Pancreas (tissue), 10 donors: Measurements from ENCODE around the gene EIF6. TPM values are rescaled to one million over a fixed set of nuclear protein-coding genes. Genes with fewer than 3 reads are reported as not detected.
A peak's percentile ranks its signal among the peaks of the same experiment; 100 is the strongest.

Source experiments
- ATAC-seq, 4 donors: fragments of 200-7000 bp; cut with Tn5 transposase; one replicate each; pipeline versions ENCODE4 v1.8.0 to v1.9.1; 2020; ENCODE audit warnings: mild to moderate bottlenecking in 4 of 4, moderate library complexity in 4 of 4
- DNase-seq, 6 donors: peaks; one replicate each; pipeline ENCODE4 v3.0.0-alpha.2; 2020
- FAIRE-seq: peaks from 2 replicates; lab custom pipeline; 2012; peaks lifted over from hg19 to GRCh38; lab: Jason Lieb, UNC
- H3K27ac ChIP-seq, 4 donors: fragments of 200-600 bp; sonication (generic); 1 replicate in 3 of 4; 2 replicates in 1 of 4; pipeline versions ENCODE4 v1.5.0 to v1.8.0; 2020
- H3K27me3 ChIP-seq, 4 donors: fragments of 200-600 bp; one replicate each; pipeline ENCODE4 v1.8.0; 2021
- H3K36me3 ChIP-seq, 3 donors: fragments of 200-600 bp; sonication (generic) in 1 of 3; one replicate each; pipeline versions ENCODE4 v1.5.0 to v1.8.0; 2020 to 2021
- H3K4me1 ChIP-seq, 3 donors: fragments of 200-600 bp; one replicate each; pipeline ENCODE4 v1.8.0; 2021
- H3K4me3 ChIP-seq, 4 donors: fragments of 200-600 bp; sonication (generic) in 2 of 4; one replicate each; pipeline versions ENCODE4 v1.5.0 to v1.8.0; 2020 to 2021
- H3K9me3 ChIP-seq, 4 donors: fragments of 200-600 bp; one replicate each; pipeline ENCODE4 v1.8.0; 2021
- CTCF ChIP-seq, 4 donors: fragments of 200-600 bp; sonication (generic) in 3 of 4; IDR thresholded peaks; one replicate each; pipeline versions ENCODE4 v1.5.0 to v1.8.0; 2021; ENCODE audit warnings: antibody characterized with exemption in 4 of 4
- WGBS, 2 donors: extraction: QIAGEN DNeasy Blood & Tissue Kit; methylation state at CpG; one replicate each; pipeline ENCODE4 v1.1.7; 2013; 5-methylcytosine and 5-hydroxymethylcytosine counted together
- intact Hi-C, 3 donors: fragments of 100-400 bp; cut with DNase I; formaldehyde crosslinking; loops; one replicate each; pipeline versions ENCODE4 v1.11.1 to v1.14.2; 2022
- polyA plus RNA-seq, 2 donors: library from polyadenylated mRNA; stranded (reverse); fragments of 200-250 nt; gene quantifications; one replicate each; pipeline ENCODE4 v1.2.3, GENCODE V29; 2013
- total RNA-seq, 6 donors: library from RNA; stranded (reverse); fragmentation: NEBNext Ultra II Directional in 4 of 6; extraction: Animal tissue kit (Norgen Biotek cat#: 25700) in 4 of 6; gene quantifications; one replicate each; pipeline versions ENCODE4 v1.2.1 to v1.2.4, GENCODE V29; 2021 to 2023
- donor health status: healthy with polysubstance abuse.
- donor health status: DM: no; HTN: no; CAD: no; lungs with moderate emphysema.
- donor health status: DM: no; HTN: no; CAD: no.
- donor health status: control.
- donor health status: control.
- donor health status: Bipolar disorder and iron deficiency.
- donor health status: DM: yes; HTN: yes; CAD: no.
- donor health status: DM: no; HTN: no; CAD: no.
- donor health status: DM: no; HTN: no; CAD: no.
- donor health status: DM: yes; HTN: yes; CAD: no.

The EIF6 gene
- total and polyA plus RNA-seq, 8 donors: 30.6 to 79.4 (median 50.4) TPM

- peak overlapping the region in 3 of 4 donors; percentile 12 to 44 (median 36) for H3K27ac ChIP-seq
- TF ChIP-seq CTCF (IDR thresholded peaks at IDR 0.05): no peak
- H3K27me3 ChIP-seq: no peaks in the 10 kb centered on the region
- WGBS, 2 donors: 62 to 63% methylated on average over 13 of the region's 13 CpGs
- H3K36me3 ChIP-seq: peaks cover 0 to 7% (median 0%) of the 10 kb centered on the region in 3 donors
- H3K4me3 ChIP-seq: no peak overlapping the region
- no peaks in the 10 kb centered on the region for H3K9me3 ChIP-seq
- FAIRE-seq (no peak), ATAC-seq (peak; percentile 13 to 61 (median 48)), DNase-seq (peak in 4 of 6 donors; percentile 42 to 67 (median 62))
- intact Hi-C loops: loop anchor here in 1 of 3 donors (5.0 kb wide), 1 partner anchor 129 kb away; the partner anchor contains the start of gene GDF5
- H3K4me1 ChIP-seq: peaks cover 0 to 5% (median 0%) of the 10 kb centered on the region in 3 donors
Measured at GRCh38 chr20:35307666-35308653, 23.4 kb upstream of the EIF6 start.

- H3K4me1 ChIP-seq: peaks cover 0 to 5% (median 0%) of the 10 kb centered on the region in 3 donors
- peak overlapping the region in 3 of 4 donors; percentile 12 to 44 (median 36) for H3K27ac ChIP-seq
- DNase-seq (peak in 3 of 6 donors; percentile 37 to 56 (median 40)), FAIRE-seq (no peak), ATAC-seq (peak; percentile 58 to 66 (median 64))
- no peak overlapping the region for H3K4me3 ChIP-seq
- TF ChIP-seq CTCF (IDR thresholded peaks at IDR 0.05): peak; percentile 13 to 52 (median 40)
- peaks cover 0 to under 1% (median 0%) of the 10 kb centered on the region in 3 donors for H3K36me3 ChIP-seq
- H3K27me3 ChIP-seq: no peaks in the 10 kb centered on the region
- H3K9me3 ChIP-seq: no peaks in the 10 kb centered on the region
- intact Hi-C loops: loop anchor here in 1 of 3 donors (5.0 kb wide), 1 partner anchor 130 kb away; the partner anchor contains the start of gene GDF5
- WGBS, 2 donors: 40 to 42% methylated on average over 4 of the region's 4 CpGs
Measured at GRCh38 chr20:35306931-35307517, 22.5 kb upstream of the EIF6 start.

GRCh38 chr20:35305682-35306556 lies 21.3 kb upstream of the EIF6 start:
- TF ChIP-seq CTCF (IDR thresholded peaks at IDR 0.05): no peak
- Histone ChIP-seq H3K9me3 (no peaks in the 10 kb centered on the region), H3K4me3 (no peak overlapping the region), H3K36me3 (no peaks in the 10 kb centered on the region), H3K27me3 (no peaks in the 10 kb centered on the region), H3K27ac (no peak overlapping the region), H3K4me1 (peaks cover 0 to 5% (median 0%) of the 10 kb centered on the region in 3 donors)
- intact Hi-C loops: loop anchor here in 1 of 3 donors (5.0 kb wide), 1 partner anchor 131 kb away; the partner anchor contains the start of gene GDF5
- ATAC-seq: peak in 3 of 4 donors; percentile 27 to 59 (median 36)
- 87 to 93% methylated on average over 12 of the region's 12 CpGs for WGBS, 2 donors
- DNase-seq: no peak
- FAIRE-seq: no peak

GRCh38 chr20:35304956-35305355 lies 20.4 kb upstream of the EIF6 start:
- H3K27ac ChIP-seq: no peak overlapping the region
- peaks cover 0 to 5% (median 0%) of the 10 kb centered on the region in 3 donors for H3K4me1 ChIP-seq
- intact Hi-C loops: loop anchor here in 2 of 3 donors (5.0 kb wide), 1 partner anchor 132 kb away; the partner anchor contains the start of gene GDF5 (in 2 of the 2)
- no peaks in the 10 kb centered on the region for H3K27me3 ChIP-seq
- FAIRE-seq: no peak
- TF ChIP-seq CTCF (IDR thresholded peaks at IDR 0.05): no peak
- WGBS, 2 donors: 70 to 77% methylated on average over 6 of the region's 6 CpGs
- ATAC-seq: no peak
- no peak for DNase-seq
- H3K4me3 ChIP-seq: no peak overlapping the region
- no peaks in the 10 kb centered on the region for H3K9me3 ChIP-seq
- no peaks in the 10 kb centered on the region for H3K36me3 ChIP-seq
